GM12864 (cell line): ENCODE data around the gene DTX3.
"Not testable (repeated sequence)": the region's sequence is repeated elsewhere in the genome, so short reads cannot be mapped to it uniquely, and the experiment has no call there.

Experiments
- DNase-seq: peaks from one replicate; pipeline ENCODE4 v3.0.0-alpha.2; 2011; ENCODE audit warnings: low read depth
- H3K4me3 ChIP-seq: 2 replicates; pipeline ENCODE4 v1.5.1; 2011; ENCODE audit warnings: mild to moderate bottlenecking, low read depth, low read length, control low read depth
- CTCF ChIP-seq: IDR thresholded peaks from 2 replicates; pipeline ENCODE4 v1.5.1; 2011; ENCODE audit warnings: low read depth, mild to moderate bottlenecking, moderate library complexity, low read length, control low read depth, inconsistent platforms; ENCODE audit errors: missing control alignments

Gene DTX3

GRCh38 chr12:57568838-57569237, 35.8 kb upstream of the DTX3 start:
- no peak for TF ChIP-seq CTCF
- DNase-seq, result no peak
- H3K4me3 ChIP-seq, result no peak overlapping the region

DNA sequence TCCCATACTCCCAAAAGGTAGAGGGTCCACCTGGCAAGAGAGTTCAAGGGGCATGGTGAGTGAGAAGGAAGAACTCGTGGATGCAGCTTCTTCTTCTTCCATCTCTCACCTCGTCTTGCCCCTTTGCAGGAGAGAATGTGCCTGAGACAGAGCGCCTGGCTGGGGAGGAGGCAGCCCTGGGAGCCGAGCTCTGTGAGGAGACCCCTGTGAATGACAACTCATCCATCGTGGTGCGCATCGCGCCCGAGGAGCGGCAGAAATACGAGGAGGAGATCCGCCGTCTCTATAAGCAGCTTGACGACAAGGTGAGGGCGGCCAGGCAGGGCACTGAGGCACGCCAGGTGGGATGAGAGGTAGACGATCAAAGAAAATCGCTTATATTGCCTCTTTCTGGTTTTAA, 34.8 kb upstream of the DTX3 start:
- DNase-seq, result no peak
- TF ChIP-seq CTCF, result no peak

DNA sequence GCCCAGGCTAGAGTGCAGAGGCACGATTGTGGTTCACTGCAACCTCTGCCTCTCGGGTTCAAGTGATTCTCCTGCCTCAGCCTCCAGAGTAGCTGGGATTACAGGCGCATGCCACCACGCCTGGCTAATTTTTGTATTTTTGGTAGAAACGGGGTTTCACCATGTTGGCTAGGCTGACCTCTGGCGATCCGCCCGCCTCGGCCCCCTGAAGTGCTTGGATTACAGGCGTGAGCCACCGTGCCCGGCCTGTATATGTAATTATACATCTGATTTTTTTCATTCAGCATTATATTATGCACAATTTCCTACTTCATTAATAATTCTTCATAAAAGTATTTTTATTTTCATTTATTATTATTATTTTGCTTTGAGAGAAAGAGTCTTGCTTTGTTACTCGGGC, 34.2 kb upstream of the DTX3 start:
- H3K4me3 ChIP-seq, DNase-seq: not testable (repeated sequence)

More for the DNA sequence above, 34.8 kb upstream of the DTX3 start:
- no peak overlapping the region for H3K4me3 ChIP-seq

DNA sequence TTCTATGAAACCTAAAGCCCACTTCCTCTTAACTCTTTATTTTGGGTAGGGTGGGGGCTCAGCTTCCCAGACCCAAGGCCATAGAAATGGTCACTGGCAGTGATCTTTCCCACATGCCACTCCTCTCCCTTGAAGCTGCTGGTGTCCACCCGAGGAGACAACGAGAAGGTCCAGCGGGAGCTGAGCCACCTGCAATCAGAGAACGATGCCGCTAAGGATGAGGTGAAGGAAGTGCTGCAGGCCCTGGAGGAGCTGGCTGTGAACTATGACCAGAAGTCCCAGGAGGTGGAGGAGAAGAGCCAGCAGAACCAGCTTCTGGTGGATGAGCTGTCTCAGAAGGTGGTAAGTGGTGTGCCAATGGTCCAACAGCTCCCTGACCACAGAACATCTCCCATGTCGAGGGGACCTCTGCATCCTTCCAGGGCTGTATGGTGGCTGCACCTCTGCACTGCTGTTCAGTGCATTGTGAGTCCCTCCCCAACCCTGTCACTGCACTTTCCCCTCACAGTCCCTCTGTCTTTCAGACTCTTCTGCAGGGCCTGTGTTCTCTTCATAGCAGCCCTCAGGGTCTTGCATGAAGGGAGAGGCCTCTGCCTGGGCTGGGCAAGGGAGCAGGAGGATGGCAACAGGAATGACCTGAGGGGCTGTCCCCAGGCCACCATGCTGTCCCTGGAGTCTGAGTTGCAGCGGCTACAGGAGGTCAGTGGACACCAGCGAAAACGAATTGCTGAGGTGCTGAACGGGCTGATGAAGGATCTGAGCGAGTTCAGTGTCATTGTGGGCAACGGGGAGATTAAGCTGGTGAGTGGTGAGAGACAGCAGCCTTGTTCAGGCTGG, 32.5 kb upstream of the DTX3 start:
- DNase-seq, result no peak
- no peak for TF ChIP-seq CTCF
- no peak overlapping the region for H3K4me3 ChIP-seq

DNA sequence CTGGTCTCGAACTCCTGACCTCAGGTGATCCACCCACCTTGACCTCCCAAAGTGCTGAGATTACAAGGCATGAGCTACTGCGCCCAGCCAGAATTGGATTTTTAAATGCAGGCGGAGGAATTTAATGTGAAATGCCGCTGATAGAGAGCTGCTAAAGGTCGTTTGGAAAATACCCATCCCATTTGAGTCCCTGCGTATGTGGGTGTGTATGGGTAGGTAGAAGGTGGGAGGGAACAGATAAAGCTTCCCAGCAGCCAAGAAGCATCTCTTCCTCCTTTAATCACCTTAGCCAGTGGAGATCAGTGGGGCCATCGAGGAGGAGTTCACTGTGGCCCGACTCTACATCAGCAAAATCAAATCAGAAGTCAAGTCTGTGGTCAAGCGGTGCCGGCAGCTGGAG, 29.8 kb upstream of the DTX3 start:
- DNase-seq, result no peak
- H3K4me3 ChIP-seq, result no peak overlapping the region
- TF ChIP-seq CTCF, result no peak

GRCh38 chr12:57575771-57576612, 28.6 kb upstream of the DTX3 start:
- DNase-seq, result no peak
- H3K4me3 ChIP-seq, result no peak overlapping the region
- no peak for TF ChIP-seq CTCF

DNA sequence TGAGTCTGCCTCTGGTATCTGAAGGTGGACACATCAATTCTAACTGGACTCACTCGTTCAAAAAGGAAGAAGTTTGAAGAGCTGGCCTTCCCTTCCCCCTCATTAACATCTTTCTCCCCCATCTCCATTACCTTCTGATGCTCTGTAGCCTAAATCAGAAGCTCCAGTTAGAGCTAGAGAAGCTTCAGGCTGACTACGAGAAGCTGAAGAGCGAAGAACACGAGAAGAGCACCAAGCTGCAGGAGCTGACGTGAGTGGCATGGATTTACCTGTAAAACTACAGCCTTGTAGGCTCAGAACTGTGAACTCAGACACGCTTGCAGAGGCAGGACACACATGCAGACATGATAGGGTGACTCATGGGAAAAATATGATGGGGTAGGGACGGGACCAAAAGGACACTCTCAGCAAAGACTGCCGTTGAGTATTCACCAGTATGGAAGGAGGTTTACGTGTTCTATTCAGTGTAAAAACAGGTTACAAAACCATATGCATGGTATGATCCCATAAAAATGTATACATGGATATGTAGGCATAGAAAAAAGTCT, 27.9 kb upstream of the DTX3 start:
- H3K4me3 ChIP-seq, result no peak overlapping the region
- TF ChIP-seq CTCF, result no peak
- DNase-seq, result no peak
